Dendritic cell treated with granulocyte-macrophage colony-stimulating factor and Interleukin-4, amounts not matched to agents 40 ng/mL and 50 ng/mL, for 4 days (primary cell): Measurements from ENCODE around the gene A2ML1.
"Not testable (repeated sequence)": the region's sequence is repeated elsewhere in the genome, so short reads cannot be mapped to it uniquely, and the experiment has no call there.

Experiments used
- H3K27ac Mint-ChIP-seq: one replicate; pipeline ENCODE4 v1.8.0; 2022; ENCODE audit warnings: mild to moderate bottlenecking, mixed read lengths
- H3K27me3 Mint-ChIP-seq: one replicate; pipeline ENCODE4 v1.8.0; 2022; ENCODE audit warnings: mild to moderate bottlenecking, mixed read lengths
- H3K36me3 Mint-ChIP-seq: one replicate; pipeline ENCODE4 v1.8.0; 2022; ENCODE audit warnings: low read depth, mixed read lengths
- H3K4me1 Mint-ChIP-seq: one replicate; pipeline ENCODE4 v1.8.0; 2022; ENCODE audit warnings: low read depth, mixed read lengths
- H3K4me3 Mint-ChIP-seq: one replicate; pipeline ENCODE4 v1.8.0; 2022; ENCODE audit warnings: mild to moderate bottlenecking, moderate library complexity, mixed read lengths
- H3K9me3 Mint-ChIP-seq: one replicate; pipeline ENCODE4 v1.8.0; 2022; ENCODE audit warnings: mixed read lengths
- intact Hi-C: fragments of 100-400 bp; cut with micrococcal nuclease; formaldehyde crosslinking; loops from one replicate; pipeline ENCODE4 v1.15.0; 2022

A2ML1 gene

GRCh38 chr12:8801213-8801612 lies 21.2 kb upstream of the A2ML1 start:
- intact Hi-C loops, H3K9me3 Mint-ChIP-seq, H3K27ac Mint-ChIP-seq, H3K27me3 Mint-ChIP-seq, H3K4me1 Mint-ChIP-seq, H3K36me3 Mint-ChIP-seq, H3K4me3 Mint-ChIP-seq: not testable (repeated sequence)

GRCh38 chr12:8804833-8805232 lies 17.6 kb upstream of the A2ML1 start:
- H3K27me3 Mint-ChIP-seq, H3K9me3 Mint-ChIP-seq, H3K4me3 Mint-ChIP-seq, H3K4me1 Mint-ChIP-seq, H3K27ac Mint-ChIP-seq, intact Hi-C loops, H3K36me3 Mint-ChIP-seq: not testable (repeated sequence)

GRCh38 chr12:8805487-8805886 lies 16.9 kb upstream of the A2ML1 start:
- H3K4me3 Mint-ChIP-seq, H3K27me3 Mint-ChIP-seq, intact Hi-C loops, H3K4me1 Mint-ChIP-seq, H3K36me3 Mint-ChIP-seq, H3K9me3 Mint-ChIP-seq, H3K27ac Mint-ChIP-seq: not testable (repeated sequence)

- H3K4me3 Mint-ChIP-seq: not testable (repeated sequence)
Measured at GRCh38 chr12:8807084-8807483, 15.3 kb upstream of the A2ML1 start.

GRCh38 chr12:8810112-8810511 lies 12.3 kb upstream of the A2ML1 start:
- H3K9me3 Mint-ChIP-seq, intact Hi-C loops, H3K27ac Mint-ChIP-seq: not testable (repeated sequence)

More at GRCh38 chr12:8807084-8807483, 15.3 kb upstream of the A2ML1 start:
- H3K9me3 Mint-ChIP-seq, intact Hi-C loops, H3K4me1 Mint-ChIP-seq, H3K36me3 Mint-ChIP-seq, H3K27me3 Mint-ChIP-seq, H3K27ac Mint-ChIP-seq: not testable (repeated sequence)

GRCh38 chr12:8813572-8814357 lies 8.7 kb upstream of the A2ML1 start:
- Mint-ChIP-seq H3K36me3 (no peaks in the 10 kb centered on the region), H3K27me3 (no peaks in the 10 kb centered on the region), H3K4me3 (no peak overlapping the region), H3K27ac (no peak overlapping the region), H3K4me1 (peaks cover 19% of the 10 kb centered on the region), H3K9me3 (no peaks in the 10 kb centered on the region)
- intact Hi-C loops: no loop called here

More at GRCh38 chr12:8810112-8810511, 12.3 kb upstream of the A2ML1 start:
- H3K27me3 Mint-ChIP-seq, H3K4me3 Mint-ChIP-seq, H3K36me3 Mint-ChIP-seq, H3K4me1 Mint-ChIP-seq: not testable (repeated sequence)

- intact Hi-C loops: no loop called here
- no peak overlapping the region for H3K4me3 Mint-ChIP-seq
- H3K9me3 Mint-ChIP-seq: no peaks in the 10 kb centered on the region
- H3K27ac Mint-ChIP-seq: no peak overlapping the region
- no peaks in the 10 kb centered on the region for H3K27me3 Mint-ChIP-seq
- no peaks in the 10 kb centered on the region for H3K36me3 Mint-ChIP-seq
- peaks cover 19% of the 10 kb centered on the region for H3K4me1 Mint-ChIP-seq
Measured at GRCh38 chr12:8816448-8817050, 5.9 kb upstream of the A2ML1 start.

GRCh38 chr12:8817856-8818255 lies 4.6 kb upstream of the A2ML1 start:
- Mint-ChIP-seq H3K4me3 (no peak overlapping the region), H3K4me1 (peaks cover 19% of the 10 kb centered on the region), H3K9me3 (no peaks in the 10 kb centered on the region), H3K27ac (no peak overlapping the region), H3K27me3 (no peaks in the 10 kb centered on the region), H3K36me3 (no peaks in the 10 kb centered on the region)
- intact Hi-C loops: no loop called here

GRCh38 chr12:8818526-8818925 lies 3.9 kb upstream of the A2ML1 start:
- no peak overlapping the region for H3K4me3 Mint-ChIP-seq
- no peaks in the 10 kb centered on the region for H3K36me3 Mint-ChIP-seq
- no peaks in the 10 kb centered on the region for H3K9me3 Mint-ChIP-seq
- H3K4me1 Mint-ChIP-seq: peaks cover 19% of the 10 kb centered on the region
- no peak overlapping the region for H3K27ac Mint-ChIP-seq
- H3K27me3 Mint-ChIP-seq: no peaks in the 10 kb centered on the region
- intact Hi-C loops: no loop called here

- intact Hi-C loops: no loop called here
- Mint-ChIP-seq H3K27ac (no peak overlapping the region), H3K4me1 (peaks cover 12% of the 10 kb centered on the region), H3K9me3 (no peaks in the 10 kb centered on the region), H3K36me3 (no peaks in the 10 kb centered on the region), H3K4me3 (no peak overlapping the region), H3K27me3 (no peaks in the 10 kb centered on the region)
Measured at GRCh38 chr12:8819666-8819980, 2.8 kb upstream of the A2ML1 start.

GRCh38 chr12:8820676-8821407 lies 1.6 kb upstream of the A2ML1 start:
- not testable (repeated sequence) for H3K27ac Mint-ChIP-seq

GRCh38 chr12:8821591-8821990 lies 830 bp upstream of the A2ML1 start:
- intact Hi-C loops: no loop called here
- no peaks in the 10 kb centered on the region for H3K36me3 Mint-ChIP-seq
- no peak overlapping the region for H3K27ac Mint-ChIP-seq
- H3K9me3 Mint-ChIP-seq: no peaks in the 10 kb centered on the region
- no peak overlapping the region for H3K4me3 Mint-ChIP-seq
- H3K27me3 Mint-ChIP-seq: no peaks in the 10 kb centered on the region
- peaks cover 10% of the 10 kb centered on the region for H3K4me1 Mint-ChIP-seq

More at GRCh38 chr12:8820676-8821407, 1.6 kb upstream of the A2ML1 start:
- H3K27me3 Mint-ChIP-seq, H3K36me3 Mint-ChIP-seq, H3K9me3 Mint-ChIP-seq, intact Hi-C loops, H3K4me3 Mint-ChIP-seq: not testable (repeated sequence)
- peaks cover 12% of the 10 kb centered on the region for H3K4me1 Mint-ChIP-seq

GRCh38 chr12:8823565-8824300 lies 1.3 kb downstream of the A2ML1 start:
- H3K9me3 Mint-ChIP-seq: no peaks in the 10 kb centered on the region
- no peaks in the 10 kb centered on the region for H3K27me3 Mint-ChIP-seq
- no peaks in the 10 kb centered on the region for H3K36me3 Mint-ChIP-seq
- H3K27ac Mint-ChIP-seq: no peak overlapping the region
- H3K4me1 Mint-ChIP-seq: peaks cover 6% of the 10 kb centered on the region
- intact Hi-C loops: no loop called here
- no peak overlapping the region for H3K4me3 Mint-ChIP-seq
